ENCODE data around the gene SPEM3. TPM values are rescaled to one million over a fixed set of nuclear protein-coding genes. Genes with fewer than 3 reads are reported as not detected.
A peak's percentile ranks its signal among the peaks of the same experiment; 100 is the strongest.

Gene SPEM3
- total RNA-seq, 1 donor from 2014 or later, result not detected

DNA sequence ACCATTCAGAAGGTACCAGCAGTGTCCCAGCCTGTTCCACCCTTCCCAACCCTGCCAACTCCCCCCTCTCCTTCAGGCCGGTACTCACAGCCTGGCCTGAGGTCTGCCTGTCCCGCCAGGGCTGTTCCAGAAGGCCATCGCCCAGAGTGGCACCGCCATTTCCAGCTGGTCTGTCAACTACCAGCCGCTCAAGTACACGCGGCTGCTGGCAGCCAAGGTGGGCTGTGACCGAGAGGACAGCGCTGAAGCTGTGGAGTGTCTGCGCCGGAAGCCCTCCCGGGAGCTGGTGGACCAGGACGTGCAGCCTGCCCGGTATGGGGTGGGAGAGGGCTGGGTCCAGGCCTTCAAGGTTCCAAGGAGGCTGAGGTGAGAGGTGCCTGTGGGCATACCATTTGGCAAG is 13.8 kb upstream of the SPEM3 start:
- H3K36me3 ChIP-seq, result peaks cover 8% of the 10 kb centered on the region
- TF ChIP-seq EZH2phosphoT487 (IDR thresholded peaks at IDR 0.05), result no peak
- TF ChIP-seq, protein P1, sequence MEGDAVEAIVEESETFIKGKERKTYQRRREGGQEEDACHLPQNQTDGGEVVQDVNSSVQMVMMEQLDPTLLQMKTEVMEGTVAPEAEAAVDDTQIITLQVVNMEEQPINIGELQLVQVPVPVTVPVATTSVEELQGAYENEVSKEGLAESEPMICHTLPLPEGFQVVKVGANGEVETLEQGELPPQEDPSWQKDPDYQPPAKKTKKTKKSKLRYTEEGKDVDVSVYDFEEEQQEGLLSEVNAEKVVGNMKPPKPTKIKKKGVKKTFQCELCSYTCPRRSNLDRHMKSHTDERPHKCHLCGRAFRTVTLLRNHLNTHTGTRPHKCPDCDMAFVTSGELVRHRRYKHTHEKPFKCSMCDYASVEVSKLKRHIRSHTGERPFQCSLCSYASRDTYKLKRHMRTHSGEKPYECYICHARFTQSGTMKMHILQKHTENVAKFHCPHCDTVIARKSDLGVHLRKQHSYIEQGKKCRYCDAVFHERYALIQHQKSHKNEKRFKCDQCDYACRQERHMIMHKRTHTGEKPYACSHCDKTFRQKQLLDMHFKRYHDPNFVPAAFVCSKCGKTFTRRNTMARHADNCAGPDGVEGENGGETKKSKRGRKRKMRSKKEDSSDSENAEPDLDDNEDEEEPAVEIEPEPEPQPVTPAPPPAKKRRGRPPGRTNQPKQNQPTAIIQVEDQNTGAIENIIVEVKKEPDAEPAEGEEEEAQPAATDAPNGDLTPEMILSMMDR (IDR thresholded peaks at IDR 0.05), result no peak

DNA sequence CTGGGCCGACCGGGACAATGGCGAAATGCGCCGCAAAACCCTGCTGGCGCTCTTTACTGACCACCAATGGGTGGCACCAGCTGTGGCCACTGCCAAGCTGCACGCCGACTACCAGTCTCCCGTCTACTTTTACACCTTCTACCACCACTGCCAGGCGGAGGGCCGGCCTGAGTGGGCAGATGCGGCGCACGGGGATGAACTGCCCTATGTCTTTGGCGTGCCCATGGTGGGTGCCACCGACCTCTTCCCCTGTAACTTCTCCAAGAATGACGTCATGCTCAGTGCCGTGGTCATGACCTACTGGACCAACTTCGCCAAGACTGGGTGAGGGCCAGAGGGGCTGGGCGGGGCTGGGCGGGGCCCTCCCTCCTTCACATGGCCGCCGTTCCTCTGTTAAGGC is 12.9 kb upstream of the SPEM3 start:
- H3K9me3 ChIP-seq (ENCODE audit: low read depth), result no peaks in the 10 kb centered on the region
- no peaks in the 10 kb centered on the region for H3K27me3 ChIP-seq
- no peak overlapping the region for H2AFZ ChIP-seq (replicated peaks)
- DNase-seq (ENCODE audit: low spot score), result no peak
- Mint-ChIP-seq H3K27ac (no peak overlapping the region), H3K27me3 (ENCODE audit: insufficient read depth, low read depth) (peaks cover 5% of the 10 kb centered on the region), H3K36me3 (peaks cover 24% of the 10 kb centered on the region), H3K4me3 (no peak overlapping the region), H3K4me1 (peaks cover 44% of the 10 kb centered on the region), H3K9me3 (no peaks in the 10 kb centered on the region)
- H3K4me2 ChIP-seq, result no peak overlapping the region
- H3F3A ChIP-seq (ENCODE audit: low read depth), result no peaks in the 10 kb centered on the region
- no peaks in the 10 kb centered on the region for H3K79me2 ChIP-seq (ENCODE audit: low read depth)
- no peak overlapping the region for H3K9ac ChIP-seq
- H3K4me3 ChIP-seq, result no peak overlapping the region
- H4K20me1 ChIP-seq (ENCODE audit: low read depth), result peaks cover 63% of the 10 kb centered on the region
- no peak overlapping the region for H3K27ac ChIP-seq
- TF ChIP-seq, protein P1 (IDR thresholded peaks at IDR 0.05), result no peak
- no peak for TF ChIP-seq EZH2phosphoT487 (IDR thresholded peaks at IDR 0.05)
- peaks cover 21% of the 10 kb centered on the region for H3K4me1 ChIP-seq
- peaks cover 8% of the 10 kb centered on the region for H3K36me3 ChIP-seq

More for the DNA sequence above, 13.8 kb upstream of the SPEM3 start:
- Mint-ChIP-seq H3K4me3 (no peak overlapping the region), H3K27ac (no peak overlapping the region), H3K27me3 (ENCODE audit: insufficient read depth, low read depth) (peaks cover 5% of the 10 kb centered on the region), H3K9me3 (no peaks in the 10 kb centered on the region), H3K36me3 (peaks cover 33% of the 10 kb centered on the region), H3K4me1 (peaks cover 39% of the 10 kb centered on the region)
- no peak overlapping the region for H2AFZ ChIP-seq (replicated peaks)
- no peaks in the 10 kb centered on the region for H3K27me3 ChIP-seq
- no peak overlapping the region for H3K27ac ChIP-seq
- no peak overlapping the region for H3K9ac ChIP-seq
- DNase-seq (ENCODE audit: low spot score), result no peak
- peaks cover 63% of the 10 kb centered on the region for H4K20me1 ChIP-seq (ENCODE audit: low read depth)
- no peaks in the 10 kb centered on the region for H3K79me2 ChIP-seq (ENCODE audit: low read depth)
- H3K4me1 ChIP-seq, result peaks cover 18% of the 10 kb centered on the region
- no peak overlapping the region for H3K4me3 ChIP-seq
- H3K4me2 ChIP-seq, result no peak overlapping the region
- H3K9me3 ChIP-seq (ENCODE audit: low read depth), result no peaks in the 10 kb centered on the region
- no peaks in the 10 kb centered on the region for H3F3A ChIP-seq (ENCODE audit: low read depth)

DNA sequence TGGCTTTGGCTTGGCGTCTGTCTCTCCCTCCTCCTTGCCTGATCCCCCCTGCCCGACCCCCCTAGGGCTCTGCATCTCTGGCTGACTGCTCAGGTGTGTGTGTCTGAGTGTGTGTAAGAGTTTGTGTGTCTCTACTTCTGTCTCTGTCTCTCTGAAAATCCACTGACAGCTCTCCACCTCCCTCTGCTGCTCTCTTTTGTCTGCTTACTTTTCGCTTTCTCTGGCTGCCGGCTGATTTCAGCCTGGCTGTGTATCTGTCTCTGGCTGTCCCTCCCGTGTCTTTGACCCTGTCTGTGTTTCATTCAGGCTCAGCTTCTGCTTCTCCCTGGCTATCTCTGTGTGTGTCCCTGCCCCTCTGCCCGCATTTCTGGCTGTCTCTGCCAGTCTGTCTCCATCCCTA is 12.3 kb upstream of the SPEM3 start:
- peaks cover 5% of the 10 kb centered on the region for H3K27me3 Mint-ChIP-seq (ENCODE audit: insufficient read depth, low read depth)
- H3K27ac Mint-ChIP-seq, result peak overlapping the region; percentile 40
- Histone ChIP-seq H3K36me3 (peaks cover 8% of the 10 kb centered on the region), H3K27ac (no peak overlapping the region), H3F3A (ENCODE audit: low read depth) (no peaks in the 10 kb centered on the region), H3K4me3 (no peak overlapping the region), H3K79me2 (ENCODE audit: low read depth) (no peaks in the 10 kb centered on the region), H3K4me2 (no peak overlapping the region), H4K20me1 (ENCODE audit: low read depth) (peaks cover 59% of the 10 kb centered on the region), H2AFZ (replicated peaks) (no peak overlapping the region), H3K9me3 (ENCODE audit: low read depth) (no peaks in the 10 kb centered on the region), H3K27me3 (no peaks in the 10 kb centered on the region), H3K9ac (no peak overlapping the region), H3K4me1 (peaks cover 21% of the 10 kb centered on the region)
- H3K4me3 Mint-ChIP-seq, result peak overlapping the region; percentile 33
- no peak for TF ChIP-seq EZH2phosphoT487 (IDR thresholded peaks at IDR 0.05)
- TF ChIP-seq, protein P1 (IDR thresholded peaks at IDR 0.05), result no peak
- no peak for TF ChIP-seq EZH2 (IDR thresholded peaks at IDR 0.05)
- no peak for DNase-seq (ENCODE audit: low spot score)
- H3K4me1 Mint-ChIP-seq, result peaks cover 48% of the 10 kb centered on the region
- peaks cover 24% of the 10 kb centered on the region for H3K36me3 Mint-ChIP-seq
- H3K9me3 Mint-ChIP-seq, result no peaks in the 10 kb centered on the region
